Measurements from ENCODE around the gene FAM174C.

The FAM174C gene

GRCh38 chr19:1286487-1287353 is 11.4 kb downstream of the FAM174C start:
- DNase-seq (ENCODE audit: low spot score): no peak

DNA sequence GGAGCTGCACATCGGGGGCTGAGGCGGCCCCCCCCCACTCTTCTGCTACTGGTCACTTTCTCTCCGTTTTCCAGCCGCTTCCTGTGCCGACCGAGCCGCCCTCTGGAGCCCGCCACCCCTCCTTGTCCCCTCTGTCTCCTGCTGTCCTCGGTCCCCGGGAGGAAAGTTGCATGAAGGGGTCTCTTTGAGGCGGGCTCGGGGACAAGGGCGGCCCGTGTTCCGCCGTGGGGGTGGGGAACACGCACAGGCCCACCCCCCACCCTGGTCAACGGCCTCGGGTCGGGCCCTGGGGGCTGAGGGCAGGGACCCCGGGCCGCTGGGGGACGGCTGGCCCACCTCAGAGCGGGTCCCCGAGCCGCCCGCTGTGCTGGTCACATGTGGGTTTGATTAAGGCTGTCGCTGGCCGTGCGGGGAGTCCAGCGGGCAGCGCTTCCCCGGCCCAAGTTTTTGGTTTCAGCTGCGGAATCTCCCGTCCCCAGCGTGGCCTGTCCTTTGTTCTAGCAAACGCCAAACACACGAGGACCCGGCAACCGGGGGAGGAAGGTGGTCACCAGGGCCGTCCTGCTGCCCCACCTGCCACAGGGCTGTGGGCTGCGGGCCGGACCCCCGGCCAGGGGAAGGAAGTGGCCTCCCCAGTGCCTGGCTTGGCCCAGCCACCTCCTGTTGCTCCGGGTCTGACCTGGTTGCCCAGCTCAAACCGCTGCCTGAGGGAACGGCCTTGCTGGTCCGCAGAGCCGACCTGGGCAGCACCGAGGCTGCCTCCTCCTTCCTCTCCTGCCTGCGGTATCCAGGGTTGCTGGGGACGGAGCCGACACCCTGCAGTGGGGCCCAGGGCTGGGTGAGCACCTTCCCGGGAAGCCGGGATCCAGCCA is 12.3 kb downstream of the FAM174C start:
- DNase-seq (ENCODE audit: low spot score): no peak

DNA sequence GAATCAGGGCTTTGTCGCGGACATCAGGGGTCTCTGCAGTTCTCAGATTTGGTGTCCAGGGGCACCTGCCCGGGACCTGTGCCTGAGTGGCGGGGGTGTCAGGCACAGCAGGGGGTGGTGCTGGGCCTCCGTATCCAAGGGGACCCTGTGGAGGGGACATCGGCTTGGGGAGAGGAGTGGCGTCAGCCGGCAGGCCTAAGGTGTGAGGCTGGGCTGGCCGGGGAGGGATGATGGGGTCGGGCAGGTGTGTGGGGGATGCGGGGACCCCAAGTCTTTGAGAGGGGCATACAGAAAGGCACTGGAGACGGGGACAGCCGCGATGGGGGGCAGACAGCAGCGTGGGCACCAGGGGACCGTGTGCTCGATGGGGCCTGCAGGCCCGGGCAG is 12.9 kb downstream of the FAM174C start:
- no peak for DNase-seq (ENCODE audit: low spot score)

GRCh38 chr19:1288833-1289685 is 13.7 kb downstream of the FAM174C start:
- DNase-seq (ENCODE audit: low spot score): no peak

GRCh38 chr19:1289686-1290025 is 14.3 kb downstream of the FAM174C start:
- no peak for DNase-seq (ENCODE audit: low spot score)

- DNase-seq (ENCODE audit: low spot score): no peak
Measured at GRCh38 chr19:1290196-1290702, 14.9 kb downstream of the FAM174C start.

GRCh38 chr19:1290703-1291651 is 15.6 kb downstream of the FAM174C start:
- DNase-seq (ENCODE audit: low spot score): no peak

DNA sequence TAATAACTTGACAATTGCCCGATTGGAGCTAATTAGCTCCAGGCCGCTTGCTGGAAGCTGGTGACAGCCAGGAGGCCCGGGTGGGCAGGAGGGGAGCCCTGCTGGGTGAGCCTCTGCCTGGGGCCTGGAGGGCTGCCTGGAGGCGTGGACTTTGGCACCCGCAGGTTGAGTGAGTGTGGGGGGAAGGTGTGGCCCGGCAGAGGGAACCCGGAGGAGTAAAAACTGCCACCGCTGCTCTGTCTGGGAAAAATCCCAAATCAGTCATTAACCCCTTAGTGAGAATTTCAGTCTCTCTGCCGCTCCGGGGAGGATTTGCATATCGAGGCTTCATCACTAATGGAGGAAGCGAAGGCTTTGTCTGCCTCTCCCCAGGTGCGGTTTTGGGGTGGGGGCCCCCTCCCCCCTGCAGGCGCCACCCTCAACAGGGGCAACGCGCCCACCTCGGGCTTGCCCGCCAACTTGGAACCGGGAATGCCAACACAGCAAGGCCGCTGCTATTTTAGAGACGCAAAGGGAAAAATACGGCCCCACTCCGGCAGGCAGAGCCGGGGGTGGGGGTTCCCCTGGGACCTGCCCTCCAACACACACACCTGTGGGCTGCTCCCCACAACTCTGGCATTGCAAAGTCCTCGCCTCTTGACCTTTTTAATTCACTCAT is 16.6 kb downstream of the FAM174C start:
- no peak for DNase-seq (ENCODE audit: low spot score)

- DNase-seq (ENCODE audit: low spot score): no peak
Measured at GRCh38 chr19:1292419-1293151, 17.3 kb downstream of the FAM174C start.

GRCh38 chr19:1293782-1294604 is 18.7 kb downstream of the FAM174C start:
- no peak for DNase-seq (ENCODE audit: low spot score)

GRCh38 chr19:1294688-1295087 is 19.4 kb downstream of the FAM174C start:
- no peak for DNase-seq (ENCODE audit: low spot score)

DNA sequence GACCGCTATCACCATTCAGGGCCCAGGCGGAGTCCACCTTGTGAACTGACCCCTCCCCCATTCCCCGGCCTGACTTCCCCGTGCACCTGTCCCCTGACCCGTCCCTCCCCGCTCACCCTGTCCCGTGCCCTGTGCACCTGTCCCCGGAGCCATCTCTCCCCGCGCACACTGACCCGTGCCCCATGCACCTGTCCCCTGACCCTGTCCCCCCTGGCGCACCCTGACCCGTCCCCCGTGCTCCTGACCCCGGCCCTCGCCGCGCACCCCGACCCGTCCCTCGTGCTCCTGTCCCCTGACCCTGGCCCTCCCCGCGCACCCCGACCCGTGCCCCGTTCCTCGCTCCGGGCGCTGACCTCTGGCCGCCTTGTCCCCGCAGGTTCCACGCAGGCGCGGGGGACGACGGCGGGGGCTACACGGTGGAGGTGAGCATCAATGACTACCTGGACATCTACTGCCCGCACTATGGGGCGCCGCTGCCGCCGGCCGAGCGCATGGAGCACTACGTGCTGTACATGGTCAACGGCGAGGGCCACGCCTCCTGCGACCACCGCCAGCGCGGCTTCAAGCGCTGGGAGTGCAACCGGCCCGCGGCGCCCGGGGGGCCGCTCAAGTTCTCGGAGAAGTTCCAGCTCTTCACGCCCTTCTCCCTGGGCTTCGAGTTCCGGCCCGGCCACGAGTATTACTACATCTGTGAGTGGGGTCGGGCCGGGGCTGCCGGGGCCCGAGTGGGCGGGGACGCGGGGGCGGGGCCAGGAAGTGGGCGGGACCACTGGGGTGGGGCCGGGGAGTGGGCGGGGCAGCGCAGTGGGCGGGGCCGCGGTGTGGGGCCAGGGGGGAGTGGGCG is 20.1 kb downstream of the FAM174C start:
- peak; percentile 98 for DNase-seq (ENCODE audit: low spot score)

GRCh38 chr19:1296078-1296477 is 20.7 kb downstream of the FAM174C start:
- DNase-seq (ENCODE audit: low spot score): no peak

DNA sequence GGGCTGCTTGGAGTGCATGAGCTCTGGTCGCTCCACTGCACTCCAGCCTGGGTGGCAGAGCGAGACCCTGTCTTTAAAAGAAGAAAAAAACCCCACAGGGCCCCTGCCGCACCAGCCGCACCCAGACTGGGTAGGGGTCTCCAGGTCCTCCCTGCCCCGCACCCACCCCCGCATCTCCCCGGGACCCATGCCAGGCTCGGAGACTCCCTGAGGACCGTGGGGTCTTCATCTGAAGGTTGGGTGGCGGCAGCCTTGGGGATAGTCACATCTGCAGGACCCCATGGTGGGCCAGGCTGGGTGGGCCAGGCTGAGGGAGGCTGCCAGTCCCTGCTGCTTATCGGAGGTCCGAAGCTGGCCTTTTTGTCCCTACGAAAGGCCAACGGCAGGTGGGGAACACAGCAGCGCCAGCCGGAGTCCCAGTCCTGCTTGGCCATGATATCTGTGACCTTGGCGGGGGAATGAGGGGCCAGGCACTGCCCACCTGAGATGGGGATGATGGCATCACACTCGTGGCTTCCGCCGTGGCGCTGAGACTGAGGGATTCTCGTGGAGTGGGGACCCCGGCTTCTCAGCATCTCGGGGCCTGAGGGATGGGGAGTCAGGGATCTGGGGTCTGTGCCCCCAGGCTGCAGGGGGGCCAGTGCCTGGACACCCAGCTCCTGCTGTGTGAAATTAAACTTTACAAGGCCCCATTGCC is 21.4 kb downstream of the FAM174C start:
- DNase-seq (ENCODE audit: low spot score): no peak

- DNase-seq (ENCODE audit: low spot score): no peak
Measured at GRCh38 chr19:1298235-1298634, 22.9 kb downstream of the FAM174C start.

DNA sequence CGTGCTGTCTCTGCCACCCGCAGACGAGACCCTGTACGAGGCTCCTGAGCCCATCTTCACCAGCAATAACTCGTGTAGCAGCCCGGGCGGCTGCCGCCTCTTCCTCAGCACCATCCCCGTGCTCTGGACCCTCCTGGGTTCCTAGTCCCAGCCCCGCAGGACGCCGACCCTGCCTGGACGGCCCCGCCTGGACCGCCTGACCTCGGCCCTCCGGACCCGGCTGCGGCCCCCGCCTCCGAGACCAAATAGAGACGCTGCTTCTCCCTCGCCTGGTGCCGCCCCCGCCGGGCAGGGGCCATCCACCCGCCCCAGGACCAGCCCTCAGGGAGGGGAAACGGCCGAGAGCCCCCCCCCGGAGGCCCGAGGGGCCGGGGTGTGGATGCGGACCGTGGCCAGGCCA is 24.5 kb downstream of the FAM174C start:
- no peak for DNase-seq (ENCODE audit: low spot score)
